HG03439 (cell line): ENCODE data around the gene ABR.
"Not testable (repeated sequence)": the region's sequence is repeated elsewhere in the genome, so short reads cannot be mapped to it uniquely, and the experiment has no call there.

Experiments used
- ATAC-seq: cut with Tn5 transposase; IDR thresholded peaks from one replicate; pipeline ENCODE4 v1.9.1; 2021; ENCODE audit warnings: mild to moderate bottlenecking, moderate library complexity; ENCODE audit not compliant: unreplicated experiment

ABR gene

GRCh38 chr17:1097972-1098744, 81.6 kb downstream of the ABR start:
- not testable (repeated sequence) for ATAC-seq

GRCh38 chr17:1096215-1096614, 83.6 kb downstream of the ABR start:
- no peak for ATAC-seq

DNA sequence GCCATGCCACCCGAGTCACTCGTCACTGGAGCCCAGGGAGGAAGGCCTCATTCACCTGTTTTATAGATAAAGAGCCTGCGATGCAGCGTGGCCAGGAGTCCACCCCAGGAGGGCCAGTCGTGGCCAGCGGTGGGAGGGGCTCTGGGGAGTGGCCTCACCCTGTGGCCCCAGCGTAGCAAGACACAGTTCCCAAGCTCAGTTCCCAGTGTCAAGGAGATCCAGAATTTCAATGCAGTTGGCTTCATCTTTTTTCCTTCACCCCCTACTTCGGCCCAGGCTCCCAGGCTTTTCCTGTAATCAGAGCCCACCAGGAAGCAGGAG, 84.0 kb downstream of the ABR start:
- no peak for ATAC-seq

DNA sequence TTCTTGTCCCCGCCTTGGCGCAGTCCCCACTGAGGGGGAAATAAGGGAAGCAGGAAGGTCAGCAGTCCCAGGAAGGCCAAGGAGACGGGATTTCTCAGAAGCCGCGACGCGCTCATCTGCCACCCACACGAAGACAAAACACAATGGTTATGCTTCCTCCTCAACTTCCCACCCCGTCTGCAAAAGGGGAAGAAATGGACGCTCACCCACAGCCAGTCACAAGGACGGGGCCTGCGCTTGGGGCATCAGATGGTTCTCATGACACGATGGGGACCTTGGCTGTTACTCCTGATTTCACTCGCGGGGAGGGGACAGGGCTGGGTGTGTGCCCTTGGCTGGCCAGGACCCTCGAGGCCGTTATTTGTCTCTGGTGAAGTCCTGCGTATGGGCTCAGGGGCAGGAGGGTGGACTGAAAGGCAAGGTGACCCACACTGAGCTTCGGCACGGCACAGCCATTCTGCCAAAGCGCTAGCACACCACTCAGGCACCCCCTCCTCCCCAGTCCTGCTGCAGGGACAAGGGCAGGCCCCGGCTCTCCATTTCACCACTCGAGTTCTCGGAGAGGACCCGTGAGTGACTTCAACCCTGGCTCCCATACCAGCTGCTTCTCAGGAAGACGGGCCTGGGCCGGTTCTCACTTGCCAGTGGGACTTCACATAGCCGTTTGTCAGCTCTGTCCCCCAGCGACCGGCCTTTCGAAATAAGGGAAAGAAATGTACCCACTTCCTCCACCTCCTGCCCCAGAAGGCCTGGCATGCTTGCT, 84.5 kb downstream of the ABR start:
- no peak for ATAC-seq

- no peak for ATAC-seq
Measured at GRCh38 chr17:1094591-1094990, 85.2 kb downstream of the ABR start.

- no peak for ATAC-seq
Measured at GRCh38 chr17:1091900-1092299, 87.9 kb downstream of the ABR start.

GRCh38 chr17:1091190-1091534, 88.6 kb downstream of the ABR start:
- ATAC-seq: no peak

DNA sequence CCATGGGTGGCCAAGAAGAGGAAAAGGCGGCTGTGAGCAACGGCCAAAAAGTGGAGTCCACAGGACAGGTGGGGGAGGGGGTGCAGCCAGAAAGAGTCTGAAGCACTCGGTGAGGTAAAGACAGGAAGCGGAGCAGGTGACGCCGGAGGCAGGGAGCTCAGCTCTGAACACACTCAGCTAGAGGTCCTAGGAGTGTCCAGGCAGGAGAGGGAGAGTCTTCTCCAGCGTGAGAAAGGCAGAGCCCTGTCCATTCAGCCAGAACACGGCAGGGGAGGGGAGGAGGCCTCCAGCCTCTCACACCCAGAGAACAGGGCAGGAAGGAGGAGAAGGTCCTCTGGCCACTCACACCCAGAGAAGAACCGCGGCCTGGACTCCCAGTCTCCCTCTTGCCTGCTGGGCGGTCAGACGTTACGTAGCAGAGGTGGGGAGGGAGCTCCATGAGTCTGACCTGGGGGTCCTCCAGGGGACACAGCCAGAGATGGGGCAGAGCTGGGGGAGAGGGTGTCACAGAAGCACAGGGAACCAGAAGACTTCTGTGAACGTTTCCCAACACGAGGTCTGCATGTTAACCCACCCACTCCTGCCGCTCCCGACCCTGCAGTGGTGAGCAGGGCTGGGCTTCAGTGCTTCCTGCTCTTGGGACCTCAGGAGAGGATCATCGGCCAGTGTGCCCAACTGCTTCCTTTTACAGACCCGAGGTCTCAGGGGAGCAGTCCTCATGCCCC, 89.2 kb downstream of the ABR start:
- ATAC-seq: no peak

DNA sequence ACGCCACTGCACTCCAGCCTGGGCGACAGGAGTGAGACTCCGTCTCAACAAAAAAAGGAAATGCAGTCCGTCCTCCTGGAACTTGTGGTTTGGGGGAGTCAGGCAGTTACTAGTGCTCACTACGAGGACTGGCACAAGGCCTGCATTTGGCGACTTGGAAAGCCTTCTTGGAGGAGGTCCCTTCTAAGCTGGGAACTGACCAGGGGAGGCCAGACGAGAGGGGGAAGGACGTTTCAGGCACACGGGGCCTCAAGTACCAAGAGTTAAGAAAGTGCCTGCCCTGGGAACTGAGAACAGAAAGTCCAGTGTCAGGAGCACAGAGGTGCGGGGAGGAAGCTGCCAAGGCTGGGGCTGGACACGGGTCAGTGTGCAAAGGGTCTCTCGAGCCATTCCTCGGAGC, 89.9 kb downstream of the ABR start:
- no peak for ATAC-seq

DNA sequence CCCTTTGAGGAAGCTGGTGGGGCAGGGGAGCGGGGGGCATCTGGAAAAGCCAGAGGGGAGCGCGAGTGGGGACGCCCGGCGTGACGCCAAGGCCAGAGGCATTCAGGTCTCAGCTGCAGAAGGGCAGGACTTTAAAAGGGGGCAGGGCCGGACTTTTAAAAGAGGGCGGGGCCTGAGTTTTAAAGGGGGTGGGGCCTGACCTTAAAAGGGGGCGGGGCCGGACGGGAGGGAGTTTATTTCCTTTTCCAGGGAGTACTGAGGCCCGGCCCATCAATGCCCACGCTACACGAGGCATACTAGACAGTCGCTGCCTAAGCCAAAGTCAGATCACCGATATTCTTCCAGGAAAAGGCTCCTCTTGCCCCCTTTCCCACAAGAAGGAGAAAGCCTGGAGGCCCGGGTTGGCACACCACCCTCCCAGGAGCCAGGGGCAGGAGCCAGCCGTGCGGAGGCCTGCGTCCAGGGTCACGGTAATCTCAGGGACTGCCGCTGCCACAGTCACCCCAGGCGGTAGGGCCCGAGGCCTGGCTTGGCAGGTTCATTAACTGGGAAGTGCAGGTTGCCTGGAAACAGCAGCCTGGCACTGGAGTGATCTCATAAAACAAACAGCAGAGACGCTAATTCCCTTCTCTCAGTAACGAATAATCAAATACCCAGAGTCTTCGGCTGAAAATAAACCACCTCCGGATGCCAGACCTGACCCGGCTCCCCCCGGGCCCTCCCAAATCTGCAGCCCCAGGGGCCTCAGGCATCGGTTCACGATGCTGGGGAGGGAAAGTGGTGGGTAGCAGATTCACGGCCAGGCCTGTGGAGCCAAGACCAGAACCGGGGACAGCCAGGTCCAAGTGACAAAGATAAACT, 92.2 kb downstream of the ABR start:
- no peak for ATAC-seq

GRCh38 chr17:1083451-1084187, 96.2 kb downstream of the ABR start:
- ATAC-seq: no peak

GRCh38 chr17:1082579-1082978, 97.2 kb downstream of the ABR start:
- ATAC-seq: no peak

GRCh38 chr17:1078831-1079561, 100.8 kb downstream of the ABR start:
- ATAC-seq: no peak

GRCh38 chr17:1077986-1078711, 101.6 kb downstream of the ABR start:
- ATAC-seq: no peak

- ATAC-seq: no peak
Measured at GRCh38 chr17:1077581-1077985, 102.2 kb downstream of the ABR start.

GRCh38 chr17:1076982-1077302, 102.8 kb downstream of the ABR start:
- ATAC-seq: no peak

DNA sequence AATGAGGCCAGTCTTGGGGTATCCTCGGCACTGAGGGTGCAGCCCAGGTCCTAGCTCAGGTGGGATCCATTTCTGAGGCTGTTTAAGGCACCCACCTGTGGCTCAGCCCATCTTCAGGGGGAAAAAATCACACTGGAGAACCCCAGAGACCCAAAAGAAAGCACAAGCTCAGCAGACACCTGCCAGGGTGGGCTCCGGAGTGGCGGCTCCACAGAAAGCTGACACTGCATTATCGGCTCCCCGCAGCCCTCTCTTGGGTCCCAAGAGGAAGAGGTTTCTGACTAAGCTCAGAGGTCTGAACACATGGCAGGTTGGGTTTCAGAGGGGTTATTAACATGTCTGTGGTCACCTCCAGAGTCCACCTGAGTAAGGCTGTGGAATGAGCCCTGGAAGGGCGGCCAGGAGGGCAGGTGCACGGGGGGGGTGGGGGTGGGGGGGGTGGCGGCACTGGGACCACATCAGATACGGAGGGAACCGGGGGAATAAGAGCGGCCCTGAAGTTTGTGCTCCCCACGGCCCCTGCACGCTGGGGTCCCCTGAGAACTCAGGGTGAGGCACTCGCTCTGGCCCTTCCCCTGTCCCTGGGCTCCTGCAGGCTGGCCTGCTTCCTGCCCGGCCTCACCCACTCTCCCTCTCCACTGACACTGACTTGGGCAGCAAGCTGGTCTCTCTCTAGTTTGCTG, 103.3 kb downstream of the ABR start:
- no peak for ATAC-seq

DNA sequence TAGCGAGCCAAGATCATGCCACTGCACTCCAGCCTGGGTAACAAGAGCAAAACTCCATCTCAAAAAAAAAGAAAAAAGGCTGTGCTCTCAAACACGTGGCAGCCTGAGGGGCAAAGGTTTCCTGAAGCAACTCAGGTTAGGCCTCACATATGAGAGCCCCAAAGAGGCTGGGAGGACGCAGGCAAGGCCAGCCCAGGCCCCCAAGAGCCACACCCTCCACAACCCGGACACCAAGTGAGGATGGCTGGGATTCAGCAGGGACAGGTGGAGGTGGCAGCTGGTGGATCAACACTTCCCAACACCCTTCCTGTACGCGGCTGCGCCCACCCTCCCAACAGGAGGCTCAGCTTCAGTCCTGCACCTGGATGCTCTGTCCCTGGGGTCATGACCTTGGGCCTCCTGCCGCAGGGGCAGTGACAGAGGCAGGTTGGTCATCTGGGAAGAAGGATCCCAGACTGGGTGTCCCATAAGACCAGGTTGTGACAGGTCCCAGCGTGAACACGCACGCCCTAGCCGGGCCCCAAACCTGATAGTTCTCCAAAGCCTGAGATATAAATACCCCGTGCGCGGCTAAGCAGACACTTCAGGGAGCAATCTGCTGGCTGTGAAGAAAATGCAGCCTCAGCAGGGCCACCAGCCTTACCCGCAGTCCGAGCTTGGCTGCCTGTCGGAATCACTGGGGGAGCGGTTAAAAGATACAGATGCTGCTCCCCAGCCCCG, 104.7 kb downstream of the ABR start:
- no peak for ATAC-seq
